NT2/D1 (cell line): ENCODE results near the gene CPT2.

Source experiments
- YY1 ChIP-seq: IDR thresholded peaks from 2 replicates; pipeline ENCODE4 v1.6.1; 2011; ENCODE audit not compliant: insufficient read length, insufficient read depth
- ZNF274 ChIP-seq: IDR thresholded peaks from 2 replicates; pipeline ENCODE4 v1.6.1; 2011; ENCODE audit warnings: mild to moderate bottlenecking, low read depth, low read length

GRCh38 chr1:53207726-53208125 lies 11.1 kb downstream of the CPT2 start:
- TF ChIP-seq ZNF274 (no peak), YY1 (no peak)
